Hepatocyte (in vitro differentiated cells): ENCODE data around the gene MRPL3. TPM values are rescaled to one million over a fixed set of nuclear protein-coding genes. Genes with fewer than 3 reads are reported as not detected.

Experiments used
- DNase-seq: peaks from one replicate; pipeline ENCODE4 v3.0.0-alpha.2; 2016; ENCODE audit warnings: low spot score
- H2AFZ ChIP-seq: fragments of 200-600 bp; sonication (generic); 2 replicates; pipeline ENCODE4 v1.6.0; 2016; ENCODE audit warnings: antibody characterized with exemption, mild to moderate bottlenecking
- H3K27ac ChIP-seq: fragments of 200-600 bp; sonication (generic); 2 replicates; pipeline ENCODE4 v1.5.1; 2016; ENCODE audit warnings: mild to moderate bottlenecking
- H3K27me3 ChIP-seq: fragments of 200-600 bp; sonication (generic); 2 replicates; pipeline ENCODE4 v1.6.1; 2016
- H3K36me3 ChIP-seq: fragments of 200-600 bp; sonication (generic); replicated peaks from 2 replicates; pipeline ENCODE4 v1.5.1; 2016; ENCODE audit warnings: low read depth; ENCODE audit not compliant: insufficient read depth
- H3K4me1 ChIP-seq: fragments of 200-600 bp; sonication (generic); 2 replicates; pipeline ENCODE4 v1.5.1; 2016; ENCODE audit warnings: mild to moderate bottlenecking, moderate library complexity; ENCODE audit not compliant: insufficient read depth
- H3K4me2 ChIP-seq: fragments of 200-600 bp; sonication (generic); 2 replicates; pipeline ENCODE4 v1.6.0; 2016
- H3K4me3 ChIP-seq: fragments of 200-600 bp; sonication (generic); 2 replicates; pipeline ENCODE4 v1.5.1; 2016; ENCODE audit warnings: mild to moderate bottlenecking
- H3K79me2 ChIP-seq: fragments of 200-600 bp; sonication (generic); 2 replicates; pipeline ENCODE4 v1.6.0; 2017; ENCODE audit warnings: mild to moderate bottlenecking
- H3K9me2 ChIP-seq: fragments of 200-600 bp; sonication (generic); replicated peaks from 2 replicates; pipeline ENCODE4 v1.6.0; 2017; ENCODE audit warnings: mild to moderate bottlenecking; ENCODE audit not compliant: insufficient read depth
- H3K9me3 ChIP-seq: fragments of 200-600 bp; sonication (generic); 2 replicates; pipeline ENCODE4 v1.5.1; 2016; ENCODE audit warnings: low read depth, mild to moderate bottlenecking
- H4K20me1 ChIP-seq: fragments of 200-600 bp; sonication (generic); 2 replicates; pipeline ENCODE4 v1.6.0; 2016; ENCODE audit warnings: mild to moderate bottlenecking; ENCODE audit not compliant: insufficient read depth, poor library complexity, severe bottlenecking
- EZH2 ChIP-seq: fragments of 200-600 bp; sonication (generic); IDR thresholded peaks from 2 replicates; pipeline ENCODE4 v1.6.1; 2016; ENCODE audit warnings: antibody characterized with exemption, mild to moderate bottlenecking, borderline replicate concordance
- EZH2phosphoT487 ChIP-seq: fragments of 200-600 bp; sonication (generic); IDR thresholded peaks from one replicate; pipeline ENCODE4 v1.6.1; 2018; ENCODE audit warnings: antibody characterized with exemption, mild to moderate bottlenecking, low read depth, moderate library complexity; ENCODE audit not compliant: unreplicated experiment, severe bottlenecking
- WGBS: methylation state at CpG from one replicate; pipeline ENCODE4 v1.1.6; 2016; ENCODE audit warnings: low lambda C conversion rate; ENCODE audit errors: missing lambda C conversion rate; 5-methylcytosine and 5-hydroxymethylcytosine counted together
- polyA plus RNA-seq: library from polyadenylated mRNA; unstranded; fragments of >200 nt; fragmentation: Nextera tagmentation; extraction: Ambion mirVana; gene quantifications from 2 replicates; pipeline ENCODE4 v1.2.1, GENCODE V29; 2016
- total RNA-seq: library from RNA; depleted of rRNA; stranded (reverse); fragments of >200 nt; gene quantifications from 2 replicates; pipeline ENCODE4 v1.2.3, GENCODE V29; 2014
- TF ChIP-seq, protein P1 (sequence below): fragments of 200-600 bp; sonication (generic); IDR thresholded peaks from 2 replicates; pipeline ENCODE4 v1.5.1; 2016; ENCODE audit warnings: antibody characterized with exemption, mild to moderate bottlenecking; ENCODE audit not compliant: poor library complexity

The MRPL3 gene
- total and polyA plus RNA-seq, 2 experiments from 2014 or later = 87.8 to 113 TPM

GRCh38 chr3:131526801-131527347 lies 24.1 kb upstream of the MRPL3 start:
- no peak overlapping the region for H3K27ac ChIP-seq
- WGBS = 51% methylated on average over 34 of the region's 37 CpGs
- no peaks in the 10 kb centered on the region for H3K9me3 ChIP-seq
- H3K4me3 ChIP-seq = no peak overlapping the region
- peak; percentile 29 for DNase-seq
- no peaks in the 10 kb centered on the region for H3K27me3 ChIP-seq
- TF ChIP-seq EZH2 = no peak
- no peak for TF ChIP-seq EZH2phosphoT487
- TF ChIP-seq, protein P1, sequence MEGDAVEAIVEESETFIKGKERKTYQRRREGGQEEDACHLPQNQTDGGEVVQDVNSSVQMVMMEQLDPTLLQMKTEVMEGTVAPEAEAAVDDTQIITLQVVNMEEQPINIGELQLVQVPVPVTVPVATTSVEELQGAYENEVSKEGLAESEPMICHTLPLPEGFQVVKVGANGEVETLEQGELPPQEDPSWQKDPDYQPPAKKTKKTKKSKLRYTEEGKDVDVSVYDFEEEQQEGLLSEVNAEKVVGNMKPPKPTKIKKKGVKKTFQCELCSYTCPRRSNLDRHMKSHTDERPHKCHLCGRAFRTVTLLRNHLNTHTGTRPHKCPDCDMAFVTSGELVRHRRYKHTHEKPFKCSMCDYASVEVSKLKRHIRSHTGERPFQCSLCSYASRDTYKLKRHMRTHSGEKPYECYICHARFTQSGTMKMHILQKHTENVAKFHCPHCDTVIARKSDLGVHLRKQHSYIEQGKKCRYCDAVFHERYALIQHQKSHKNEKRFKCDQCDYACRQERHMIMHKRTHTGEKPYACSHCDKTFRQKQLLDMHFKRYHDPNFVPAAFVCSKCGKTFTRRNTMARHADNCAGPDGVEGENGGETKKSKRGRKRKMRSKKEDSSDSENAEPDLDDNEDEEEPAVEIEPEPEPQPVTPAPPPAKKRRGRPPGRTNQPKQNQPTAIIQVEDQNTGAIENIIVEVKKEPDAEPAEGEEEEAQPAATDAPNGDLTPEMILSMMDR = peak; percentile 25
- no peaks in the 10 kb centered on the region for H4K20me1 ChIP-seq
- H3K9me2 ChIP-seq = no peaks in the 10 kb centered on the region
- peak overlapping the region; percentile 60 for H3K4me2 ChIP-seq
- no peaks in the 10 kb centered on the region for H3K36me3 ChIP-seq
- H3K79me2 ChIP-seq = no peaks in the 10 kb centered on the region
- no peak overlapping the region for H2AFZ ChIP-seq
- no peaks in the 10 kb centered on the region for H3K4me1 ChIP-seq

- 77% methylated on average over 7 of the region's 7 CpGs for WGBS
- no peak overlapping the region for H3K4me3 ChIP-seq
- no peak overlapping the region for H3K4me2 ChIP-seq
- DNase-seq = no peak
- H3K9me2 ChIP-seq = no peaks in the 10 kb centered on the region
- no peaks in the 10 kb centered on the region for H3K9me3 ChIP-seq
- no peak overlapping the region for H2AFZ ChIP-seq
- TF ChIP-seq EZH2 (no peak), EZH2phosphoT487 (no peak)
- TF ChIP-seq, protein P1 = no peak
- H3K79me2 ChIP-seq = no peaks in the 10 kb centered on the region
- H3K4me1 ChIP-seq = no peaks in the 10 kb centered on the region
- H3K27ac ChIP-seq = no peak overlapping the region
- no peaks in the 10 kb centered on the region for H3K27me3 ChIP-seq
- H3K36me3 ChIP-seq = no peaks in the 10 kb centered on the region
- H4K20me1 ChIP-seq = no peaks in the 10 kb centered on the region
These were observed 15.9 kb upstream of the MRPL3 start for GRCh38 chr3:131518680-131519079.

GRCh38 chr3:131505421-131505820 lies 2.6 kb upstream of the MRPL3 start:
- H3K4me3 ChIP-seq = no peak overlapping the region
- H3K79me2 ChIP-seq = peaks cover 22% of the 10 kb centered on the region
- H3K9me3 ChIP-seq = no peaks in the 10 kb centered on the region
- TF ChIP-seq EZH2phosphoT487 = no peak
- no peak for TF ChIP-seq EZH2
- TF ChIP-seq, protein P1 = no peak
- no peak for DNase-seq
- H3K36me3 ChIP-seq = no peaks in the 10 kb centered on the region
- 87% methylated on average over 4 of the region's 4 CpGs for WGBS
- no peaks in the 10 kb centered on the region for H3K9me2 ChIP-seq
- peaks cover 12% of the 10 kb centered on the region for H3K4me1 ChIP-seq
- no peaks in the 10 kb centered on the region for H4K20me1 ChIP-seq
- H3K27ac ChIP-seq = no peak overlapping the region
- H2AFZ ChIP-seq = no peak overlapping the region
- peaks cover 19% of the 10 kb centered on the region for H3K27me3 ChIP-seq
- no peak overlapping the region for H3K4me2 ChIP-seq

DNA sequence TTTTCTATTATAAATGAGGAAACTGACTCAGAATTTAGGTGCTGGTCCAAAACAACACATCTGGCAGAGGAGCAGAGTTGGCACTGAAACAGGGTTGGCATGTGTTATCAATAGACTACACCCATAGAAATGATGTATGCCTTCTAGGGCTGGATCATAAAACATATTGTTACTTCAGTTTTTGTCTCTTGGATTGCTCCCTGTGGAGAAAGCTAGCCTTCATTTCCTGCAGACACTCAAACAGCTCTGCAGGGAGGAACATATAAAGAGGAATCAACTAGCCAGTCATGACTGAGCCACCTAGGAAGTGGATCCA lies 507 bp upstream of the MRPL3 start:
- TF ChIP-seq EZH2 = no peak
- TF ChIP-seq, protein P1 = no peak
- no peak for TF ChIP-seq EZH2phosphoT487
- peak overlapping the region; percentile 38 for H3K4me3 ChIP-seq
- peak overlapping the region; percentile 95 for H2AFZ ChIP-seq
- H3K27ac ChIP-seq = no peak overlapping the region
- peak overlapping the region; percentile 76 for H3K4me2 ChIP-seq
- no peak for DNase-seq
- no peaks in the 10 kb centered on the region for H3K36me3 ChIP-seq
- H3K4me1 ChIP-seq = peaks cover 12% of the 10 kb centered on the region
- peaks cover 19% of the 10 kb centered on the region for H3K27me3 ChIP-seq
- no peaks in the 10 kb centered on the region for H4K20me1 ChIP-seq
- H3K9me3 ChIP-seq = no peaks in the 10 kb centered on the region
- H3K79me2 ChIP-seq = peaks cover 32% of the 10 kb centered on the region
- no peaks in the 10 kb centered on the region for H3K9me2 ChIP-seq
